ENCODE data around the gene ELP4. TPM values are rescaled to one million over a fixed set of nuclear protein-coding genes. Genes with fewer than 3 reads are reported as not detected.
A peak's percentile ranks its signal among the peaks of the same experiment; 100 is the strongest.
"Not testable (repeated sequence)": the region's sequence is repeated elsewhere in the genome, so short reads cannot be mapped to it uniquely, and the experiment has no call there.

Gene ELP4
- total RNA-seq, 1 donor from 2014 or later, result 12.7 TPM

DNA sequence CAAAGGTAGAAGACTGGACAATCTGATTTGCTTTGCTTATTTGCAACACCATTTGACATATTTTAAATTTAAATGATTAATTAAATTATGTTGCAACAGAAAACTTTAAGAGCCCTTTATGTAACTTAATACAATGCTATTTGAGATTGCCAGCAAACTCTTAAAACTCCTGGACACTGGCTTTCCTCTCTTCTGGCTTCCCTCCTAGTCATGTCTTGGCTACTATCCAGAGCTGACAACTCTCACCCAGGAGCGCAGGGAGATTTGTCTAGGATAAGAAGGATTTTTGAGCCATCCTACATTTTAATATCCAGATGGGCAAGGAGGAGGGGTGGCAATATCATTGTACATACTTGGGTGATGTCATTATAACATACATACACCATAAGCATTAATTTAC lies 134.3 kb downstream of the ELP4 start:
- peak in 1 of 2 donors; percentile 65 for DNase-seq (ENCODE audit: low read depth in 2 of 2)

- peak; percentile 40 to 91 for DNase-seq (ENCODE audit: low read depth in 2 of 2)
Measured at GRCh38 chr11:31645747-31646146, 136.2 kb downstream of the ELP4 start.

GRCh38 chr11:31646216-31646615 lies 136.6 kb downstream of the ELP4 start:
- peak in 1 of 2 donors; percentile 2 for DNase-seq (ENCODE audit: low read depth in 2 of 2)

- no peak for DNase-seq (ENCODE audit: low read depth in 2 of 2)
Measured at GRCh38 chr11:31649129-31649966, 139.8 kb downstream of the ELP4 start.

DNA sequence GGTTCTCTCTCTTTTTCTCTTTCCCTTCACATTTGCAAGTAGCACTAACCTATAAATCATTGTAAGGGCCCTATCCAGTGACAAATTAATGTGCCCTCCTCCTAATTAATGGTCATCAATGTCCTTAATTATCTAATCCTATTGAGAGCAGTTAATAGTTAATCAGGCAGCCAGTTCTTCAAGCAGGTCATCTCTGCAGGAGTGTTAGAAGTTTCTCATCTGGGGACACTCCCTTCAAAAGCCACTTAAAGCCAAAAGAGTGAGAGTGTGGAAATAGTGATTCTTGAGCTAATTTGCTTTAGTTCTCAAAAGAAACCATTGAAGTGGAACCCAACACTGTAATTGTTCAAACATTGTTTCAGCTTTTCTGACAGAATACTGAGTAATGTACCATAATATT lies 141.6 kb downstream of the ELP4 start:
- DNase-seq (ENCODE audit: low read depth in 2 of 2), result no peak

GRCh38 chr11:31651822-31652221 lies 142.3 kb downstream of the ELP4 start:
- no peak for DNase-seq (ENCODE audit: low read depth in 2 of 2)

GRCh38 chr11:31652528-31652927 lies 143.0 kb downstream of the ELP4 start:
- no peak for DNase-seq (ENCODE audit: low read depth in 2 of 2)

GRCh38 chr11:31655483-31655882 lies 145.9 kb downstream of the ELP4 start:
- peak in 1 of 2 donors; percentile 54 for DNase-seq (ENCODE audit: low read depth in 2 of 2)

DNA sequence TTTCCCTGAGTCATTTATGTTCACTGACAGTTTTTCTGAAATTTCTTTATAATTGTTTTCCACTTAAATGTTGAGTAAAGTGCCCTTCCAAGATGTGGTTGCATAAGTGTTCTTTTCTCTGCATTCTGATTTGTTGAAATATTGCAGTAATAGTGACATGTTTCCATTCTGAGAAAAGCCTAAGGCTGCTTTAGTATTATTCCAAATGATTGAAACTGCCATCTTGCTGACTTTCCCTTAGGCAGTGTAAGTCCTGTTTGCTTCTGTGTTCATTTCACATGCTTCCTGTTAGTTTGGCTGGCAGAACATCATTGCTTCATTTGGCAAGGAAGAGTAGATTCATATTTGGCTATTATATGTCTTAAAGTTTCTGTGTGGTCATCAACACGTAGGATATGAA lies 146.5 kb downstream of the ELP4 start:
- DNase-seq (ENCODE audit: low read depth in 2 of 2), result no peak

- DNase-seq (ENCODE audit: low read depth in 2 of 2), result no peak
Measured at GRCh38 chr11:31657091-31657490, 147.5 kb downstream of the ELP4 start.

DNA sequence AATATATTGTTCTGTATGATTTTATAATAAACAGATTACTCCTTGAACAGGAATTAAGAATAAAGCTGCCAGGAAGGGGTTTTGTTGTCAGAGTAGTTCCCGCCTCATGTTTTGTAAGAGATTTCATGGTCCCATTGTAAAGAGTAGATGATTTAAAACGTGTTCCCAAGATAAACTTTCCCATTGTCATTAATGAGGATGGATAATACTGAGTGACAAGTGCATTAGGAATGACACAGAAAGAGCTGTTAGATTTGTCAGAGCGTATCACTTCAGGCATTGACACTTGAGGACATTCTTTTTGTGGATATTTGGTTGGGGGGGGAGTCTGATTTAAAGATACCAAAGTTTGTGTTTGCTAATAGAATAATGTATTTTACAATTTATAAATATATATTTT lies 154.6 kb downstream of the ELP4 start:
- DNase-seq (ENCODE audit: low read depth in 2 of 2), result no peak

DNA sequence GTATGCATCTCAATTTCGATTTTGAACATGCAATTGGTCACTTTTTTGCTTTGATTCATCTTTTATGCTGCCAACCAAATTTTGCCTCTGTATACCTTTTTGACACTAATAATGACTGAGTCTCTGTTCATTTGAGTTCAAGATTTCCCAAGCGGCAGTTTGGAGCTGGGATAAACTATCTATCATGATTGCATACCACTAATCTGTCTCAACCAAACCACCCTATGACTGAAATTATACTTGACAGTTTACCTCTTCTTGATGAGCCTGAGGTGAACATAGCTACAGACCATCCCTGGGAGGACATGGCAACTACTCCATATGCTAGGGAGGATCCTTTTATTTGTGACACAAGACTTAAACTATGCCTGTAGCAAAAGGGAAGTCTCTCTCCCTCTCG lies 155.4 kb downstream of the ELP4 start:
- DNase-seq (ENCODE audit: low read depth in 2 of 2), result no peak

GRCh38 chr11:31671681-31672080 lies 162.1 kb downstream of the ELP4 start:
- DNase-seq (ENCODE audit: low read depth in 2 of 2), result no peak

- not testable (repeated sequence) for DNase-seq (ENCODE audit: low read depth in 2 of 2)
Measured at GRCh38 chr11:31673108-31673507, 163.5 kb downstream of the ELP4 start.

- no peak for DNase-seq (ENCODE audit: low read depth in 2 of 2)
Measured at GRCh38 chr11:31676280-31676982, 166.9 kb downstream of the ELP4 start.

DNA sequence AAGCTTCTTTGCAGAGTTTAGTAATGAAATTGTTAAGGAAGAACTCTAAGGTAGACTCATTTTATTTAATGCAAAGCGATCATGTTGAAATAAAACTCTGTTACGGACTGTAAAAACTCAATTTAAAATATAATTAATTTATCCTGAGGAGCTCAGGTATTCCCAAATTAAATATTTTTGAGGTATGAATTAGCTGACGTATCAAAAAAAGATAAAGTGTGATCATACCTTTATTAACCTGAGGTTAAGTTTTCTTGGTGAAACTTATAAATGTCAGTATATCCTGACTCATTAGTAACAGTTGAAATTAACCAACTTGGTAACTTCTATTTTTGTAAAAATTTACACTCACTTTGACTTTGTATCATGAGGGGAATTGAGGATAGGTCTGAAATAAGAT lies 171.2 kb downstream of the ELP4 start:
- DNase-seq (ENCODE audit: low read depth in 2 of 2), result no peak

- DNase-seq (ENCODE audit: low read depth in 2 of 2), result no peak
Measured at GRCh38 chr11:31687256-31687655, 177.7 kb downstream of the ELP4 start.

DNA sequence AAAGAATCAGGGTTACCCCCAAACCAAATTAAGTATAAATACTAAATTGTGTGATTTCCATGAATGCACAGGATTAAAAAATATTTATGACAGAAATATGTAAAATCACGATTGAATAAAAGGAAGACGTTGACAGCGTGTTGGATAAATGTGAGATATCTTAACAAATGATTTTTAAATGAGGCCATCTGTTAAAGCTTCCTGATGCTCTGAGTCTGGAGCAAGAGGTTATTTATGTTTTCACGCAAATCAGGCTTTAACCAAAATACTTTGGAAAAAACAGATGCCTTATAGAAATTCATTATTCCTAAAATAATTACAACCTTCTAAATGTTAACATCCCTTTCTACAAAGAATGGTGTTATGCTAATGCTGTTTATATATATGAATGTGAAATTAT lies 178.3 kb downstream of the ELP4 start:
- no peak for DNase-seq (ENCODE audit: low read depth in 2 of 2)

DNA sequence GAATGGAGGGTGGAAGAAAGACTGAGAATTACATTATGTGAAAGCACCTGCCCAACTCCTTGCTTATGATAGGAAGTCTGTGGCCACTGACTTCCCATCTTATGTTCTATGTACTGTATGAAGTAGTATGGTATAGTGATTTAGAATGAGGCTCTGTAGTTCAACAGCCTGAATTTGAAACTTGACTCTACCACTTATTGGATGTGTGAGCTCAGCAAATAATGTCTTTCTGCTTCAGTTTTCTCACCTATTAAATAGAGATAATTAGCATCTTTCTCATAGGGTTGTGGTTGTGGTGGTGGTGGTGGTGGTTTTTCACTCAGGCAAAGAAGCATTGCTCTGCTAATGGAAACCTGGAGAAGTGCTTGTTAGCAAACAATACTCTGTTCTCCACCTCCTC lies 180.0 kb downstream of the ELP4 start:
- no peak for DNase-seq (ENCODE audit: low read depth in 2 of 2)

DNA sequence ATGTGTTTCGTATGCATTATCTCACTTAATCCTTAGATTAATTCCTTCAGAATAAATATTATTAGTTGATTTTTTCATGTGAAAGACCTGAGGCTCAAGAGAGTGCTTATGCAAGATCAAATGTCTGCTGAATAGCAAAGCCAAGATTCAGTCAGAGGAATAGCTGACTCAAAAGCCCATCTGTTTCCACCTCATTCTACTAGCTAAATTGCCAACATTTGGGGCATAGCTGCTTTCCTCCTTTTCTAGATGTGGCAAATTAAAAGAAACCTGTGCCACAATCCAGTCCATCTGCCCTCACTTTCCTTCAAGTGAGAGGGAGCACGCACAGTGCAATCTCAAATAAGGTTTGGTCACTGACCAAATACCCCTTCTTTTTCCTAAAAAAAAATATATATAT lies 180.5 kb downstream of the ELP4 start:
- DNase-seq (ENCODE audit: low read depth in 2 of 2), result no peak

GRCh38 chr11:31690516-31690915 lies 180.9 kb downstream of the ELP4 start:
- peak in 1 of 2 donors; percentile 7 for DNase-seq (ENCODE audit: low read depth in 2 of 2)

DNA sequence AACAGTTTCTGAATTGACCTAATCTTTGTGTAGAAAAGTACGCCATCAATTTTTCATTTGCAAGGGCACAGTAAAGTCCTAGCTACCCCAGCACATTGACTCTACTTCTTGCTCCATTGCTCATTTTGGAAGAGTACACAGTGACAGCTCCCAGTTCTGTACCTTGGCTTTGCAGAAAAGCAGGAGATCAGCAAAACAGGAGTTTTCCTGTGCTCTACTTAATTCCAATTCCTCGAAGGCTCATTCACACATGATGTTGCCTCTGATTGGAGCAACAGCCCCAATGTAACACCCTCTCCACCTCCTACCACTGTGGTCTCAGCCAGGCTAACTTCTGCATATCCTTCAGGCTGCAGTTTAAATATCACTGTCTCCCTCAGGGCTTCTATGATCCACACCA lies 182.9 kb downstream of the ELP4 start:
- no peak for DNase-seq (ENCODE audit: low read depth in 2 of 2)

DNA sequence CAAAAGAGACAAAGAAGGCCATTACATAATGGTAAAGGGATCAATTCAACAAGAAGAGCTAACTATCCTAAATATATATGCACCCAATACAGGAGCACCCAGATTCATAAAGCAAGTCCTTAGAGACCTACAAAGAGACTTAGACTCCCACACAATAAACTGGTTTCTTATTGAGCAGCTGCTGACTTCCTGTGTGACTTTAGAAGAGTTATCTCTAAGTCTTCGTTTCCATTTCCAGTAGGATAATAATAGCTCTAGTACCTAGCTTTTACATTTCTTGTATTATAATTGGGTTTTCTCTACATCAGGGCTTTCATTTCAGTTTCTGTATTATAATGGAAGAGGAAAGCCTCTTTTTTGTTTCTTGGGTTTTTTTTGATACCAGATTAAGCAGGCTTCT lies 187.5 kb downstream of the ELP4 start:
- DNase-seq (ENCODE audit: low read depth in 2 of 2), result not testable (repeated sequence)
